ENCODE results near the gene IL20.

GRCh38 chr1:206833106-206833680, 32.2 kb upstream of the IL20 start:
- TF ChIP-seq POLR2A (IDR thresholded peaks at IDR 0.05) (no peak), CTCF (IDR thresholded peaks at IDR 0.05) (no peak)
